Prostate gland (tissue), 2 donors: Measurements from ENCODE around the gene MUC12.

Source experiments
- CTCF ChIP-seq, 4 experiments: fragments of 200-600 bp in 2 of 4; fragments of 450-650 bp in 2 of 4; sonication (generic) in 2 of 4; IDR thresholded peaks; 1 replicate in 3 of 4; 2 replicates in 1 of 4; pipeline ENCODE4 v1.5.1; 2016 to 2019; ENCODE audit warnings: antibody characterized with exemption in 4 of 4, mild to moderate bottlenecking in 2 of 4, moderate library complexity in 2 of 4
- POLR2A ChIP-seq: fragments of 450-650 bp; IDR thresholded peaks from one replicate; pipeline ENCODE4 v1.6.1; 2016; ENCODE audit warnings: antibody characterized with exemption, mild to moderate bottlenecking
- POLR2AphosphoS5 ChIP-seq: sonication (generic); formaldehyde crosslinking; IDR thresholded peaks from one replicate; pipeline ENCODE4 v1.6.1; 2017; ENCODE audit warnings: antibody characterized with exemption

GRCh38 chr7:100959894-100960293 is 9.5 kb upstream of the MUC12 start:
- TF ChIP-seq CTCF (IDR thresholded peaks at IDR 0.05) = no peak
- no peak for TF ChIP-seq POLR2A
- TF ChIP-seq POLR2AphosphoS5 = no peak
